Effector CD4-positive, alpha-beta T cell (primary cell): ENCODE results near the gene SLC22A7.

Experiments
- DNase-seq: peaks from one replicate; pipeline ENCODE4 v3.0.0-alpha.2; 2020

Gene SLC22A7

GRCh38 chr6:43283514-43283901 lies 14.6 kb upstream of the SLC22A7 start:
- DNase-seq: no peak

GRCh38 chr6:43283905-43284304 lies 14.2 kb upstream of the SLC22A7 start:
- DNase-seq: no peak

GRCh38 chr6:43284991-43285781 lies 12.9 kb upstream of the SLC22A7 start:
- DNase-seq: no peak

- no peak for DNase-seq
Observed at GRCh38 chr6:43285832-43286231, 12.2 kb upstream of the SLC22A7 start.

GRCh38 chr6:43286456-43286979 lies 11.5 kb upstream of the SLC22A7 start:
- no peak for DNase-seq

GRCh38 chr6:43286980-43287716 lies 10.9 kb upstream of the SLC22A7 start:
- DNase-seq: no peak

- DNase-seq: no peak
Observed at GRCh38 chr6:43287717-43288679, 10.1 kb upstream of the SLC22A7 start.

GRCh38 chr6:43290339-43290904 lies 7.6 kb upstream of the SLC22A7 start:
- no peak for DNase-seq

GRCh38 chr6:43290905-43291355 lies 7.1 kb upstream of the SLC22A7 start:
- no peak for DNase-seq

- no peak for DNase-seq
Observed at GRCh38 chr6:43291708-43292107, 6.4 kb upstream of the SLC22A7 start.

- DNase-seq: no peak
Observed at GRCh38 chr6:43292341-43292740, 5.7 kb upstream of the SLC22A7 start.

- DNase-seq: no peak
Observed at GRCh38 chr6:43292763-43293318, 5.2 kb upstream of the SLC22A7 start.

GRCh38 chr6:43293698-43294097 lies 4.4 kb upstream of the SLC22A7 start:
- DNase-seq: no peak

- no peak for DNase-seq
Observed at GRCh38 chr6:43294536-43294935, 3.5 kb upstream of the SLC22A7 start.

- no peak for DNase-seq
Observed at GRCh38 chr6:43295456-43295855, 2.6 kb upstream of the SLC22A7 start.

- DNase-seq: no peak
Observed at GRCh38 chr6:43296780-43297497, 1.1 kb upstream of the SLC22A7 start.

GRCh38 chr6:43298565-43299337 lies 691 bp downstream of the SLC22A7 start:
- no peak for DNase-seq

GRCh38 chr6:43299338-43300293 lies 1.6 kb downstream of the SLC22A7 start:
- no peak for DNase-seq
